ENCODE measurements around the gene MZB1.

- TF ChIP-seq EZH2 (IDR thresholded peaks at IDR 0.05; ENCODE audit: low read depth) (no peak), CTCF (conservative IDR thresholded peaks at IDR 0.05) (no peak)
Measured at GRCh38 chr5:139361835-139362429, 27.8 kb downstream of the MZB1 start.
